Fibroblast of lung (primary cell): Measurements from ENCODE around the gene CANX.

Experiments
- EZH2 ChIP-seq: IDR thresholded peaks from 2 replicates; pipeline ENCODE4 v1.5.1; 2012; ENCODE audit warnings: low read length, control low read depth, mild to moderate bottlenecking; ENCODE audit errors: missing control alignments
- TF ChIP-seq, protein P1 (sequence below), 2 donors: IDR thresholded peaks in 1 of 2; conservative IDR thresholded peaks in 1 of 2; 1 replicate in 1 of 2; 2 replicates in 1 of 2; pipeline ENCODE4 v1.5.1; 2011 to 2012; ENCODE audit warnings: low read length in 2 of 2, control low read depth in 1 of 2, inconsistent platforms in 1 of 2, low read depth in 1 of 2, mild to moderate bottlenecking in 1 of 2

DNA sequence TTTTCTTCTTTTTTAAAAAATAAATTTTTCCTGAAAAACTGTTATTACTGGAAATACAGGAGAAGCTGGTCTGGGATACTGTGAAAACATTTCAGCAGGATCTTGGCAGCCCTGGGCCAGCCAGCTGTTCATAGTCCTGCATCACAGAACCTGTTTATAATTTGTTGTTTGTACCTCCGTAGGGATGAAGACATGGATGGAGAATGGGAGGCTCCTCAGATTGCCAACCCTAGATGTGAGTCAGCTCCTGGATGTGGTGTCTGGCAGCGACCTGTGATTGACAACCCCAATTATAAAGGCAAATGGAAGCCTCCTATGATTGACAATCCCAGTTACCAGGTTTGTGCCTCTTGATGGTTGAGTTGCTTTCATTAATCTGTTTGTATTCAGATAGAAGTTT lies 21.5 kb downstream of the CANX start:
- TF ChIP-seq, protein P1, sequence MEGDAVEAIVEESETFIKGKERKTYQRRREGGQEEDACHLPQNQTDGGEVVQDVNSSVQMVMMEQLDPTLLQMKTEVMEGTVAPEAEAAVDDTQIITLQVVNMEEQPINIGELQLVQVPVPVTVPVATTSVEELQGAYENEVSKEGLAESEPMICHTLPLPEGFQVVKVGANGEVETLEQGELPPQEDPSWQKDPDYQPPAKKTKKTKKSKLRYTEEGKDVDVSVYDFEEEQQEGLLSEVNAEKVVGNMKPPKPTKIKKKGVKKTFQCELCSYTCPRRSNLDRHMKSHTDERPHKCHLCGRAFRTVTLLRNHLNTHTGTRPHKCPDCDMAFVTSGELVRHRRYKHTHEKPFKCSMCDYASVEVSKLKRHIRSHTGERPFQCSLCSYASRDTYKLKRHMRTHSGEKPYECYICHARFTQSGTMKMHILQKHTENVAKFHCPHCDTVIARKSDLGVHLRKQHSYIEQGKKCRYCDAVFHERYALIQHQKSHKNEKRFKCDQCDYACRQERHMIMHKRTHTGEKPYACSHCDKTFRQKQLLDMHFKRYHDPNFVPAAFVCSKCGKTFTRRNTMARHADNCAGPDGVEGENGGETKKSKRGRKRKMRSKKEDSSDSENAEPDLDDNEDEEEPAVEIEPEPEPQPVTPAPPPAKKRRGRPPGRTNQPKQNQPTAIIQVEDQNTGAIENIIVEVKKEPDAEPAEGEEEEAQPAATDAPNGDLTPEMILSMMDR (conservative IDR thresholded peaks at IDR 0.05 in 1 of 2, IDR thresholded peaks at IDR 0.05 in 1 of 2; ENCODE audit: low read depth in 1 of 2, low read length in 2 of 2): no peak
- no peak for TF ChIP-seq EZH2
